ENCODE measurements around the gene ATRN.

Gene ATRN

GRCh38 chr20:3673221-3674070 lies 202.6 kb downstream of the ATRN start:
- no peak for TF ChIP-seq CTCF (IDR thresholded peaks at IDR 0.05; ENCODE audit: low read depth, low read length)
- H3K4me3 ChIP-seq (ENCODE audit: low read depth, low read length): no peak overlapping the region

DNA sequence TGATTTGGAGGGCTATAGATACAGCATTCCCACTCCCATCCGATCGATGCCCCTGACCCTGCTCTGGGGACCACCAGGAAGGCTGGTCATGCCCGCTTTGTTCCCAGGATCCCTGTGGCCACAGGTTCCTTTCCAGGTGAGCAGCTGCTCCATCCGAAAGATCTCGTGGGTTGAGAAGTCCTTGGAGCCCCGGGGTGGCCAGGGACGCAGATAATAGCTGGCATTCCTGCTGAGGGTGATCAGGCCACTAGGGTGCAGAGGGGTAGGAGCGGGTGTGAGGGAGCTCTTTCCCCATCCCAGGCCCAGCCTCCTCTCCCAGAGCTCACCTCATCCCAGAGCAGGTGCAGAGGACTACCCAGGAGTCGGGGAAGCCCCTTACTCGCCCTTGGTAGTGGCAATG lies 203.6 kb downstream of the ATRN start:
- no peak overlapping the region for H3K4me3 ChIP-seq (ENCODE audit: low read depth, low read length)
- no peak for TF ChIP-seq CTCF (IDR thresholded peaks at IDR 0.05; ENCODE audit: low read depth, low read length)

- H3K4me3 ChIP-seq (ENCODE audit: low read depth, low read length): no peak overlapping the region
- TF ChIP-seq CTCF (IDR thresholded peaks at IDR 0.05; ENCODE audit: low read depth, low read length): no peak
Observed at GRCh38 chr20:3674995-3675900, 204.4 kb downstream of the ATRN start.

- no peak overlapping the region for H3K4me3 ChIP-seq (ENCODE audit: low read depth, low read length)
- no peak for TF ChIP-seq CTCF (IDR thresholded peaks at IDR 0.05; ENCODE audit: low read depth, low read length)
Observed at GRCh38 chr20:3677733-3678132, 206.9 kb downstream of the ATRN start.

DNA sequence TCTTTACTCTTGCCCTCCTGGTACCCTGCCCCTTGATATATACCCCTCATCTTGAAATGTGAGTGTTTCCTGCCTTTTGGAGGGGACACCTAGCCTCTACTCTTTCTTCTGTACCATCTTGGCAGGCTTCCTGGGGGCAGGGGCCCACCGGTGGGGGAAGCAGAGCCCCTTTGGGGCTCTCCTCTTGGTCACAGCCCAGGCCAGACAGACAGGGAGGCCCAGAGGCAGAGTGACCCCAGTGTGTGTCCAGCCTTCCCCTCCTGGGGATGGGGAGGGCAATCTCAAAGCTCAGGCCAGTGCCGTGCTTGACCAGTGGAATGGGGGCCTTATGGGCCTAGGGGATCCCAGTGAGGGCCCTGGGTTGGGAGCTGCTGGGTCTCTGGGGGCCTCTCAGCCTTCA lies 207.4 kb downstream of the ATRN start:
- H3K4me3 ChIP-seq (ENCODE audit: low read depth, low read length): no peak overlapping the region
- TF ChIP-seq CTCF (IDR thresholded peaks at IDR 0.05; ENCODE audit: low read depth, low read length): no peak

DNA sequence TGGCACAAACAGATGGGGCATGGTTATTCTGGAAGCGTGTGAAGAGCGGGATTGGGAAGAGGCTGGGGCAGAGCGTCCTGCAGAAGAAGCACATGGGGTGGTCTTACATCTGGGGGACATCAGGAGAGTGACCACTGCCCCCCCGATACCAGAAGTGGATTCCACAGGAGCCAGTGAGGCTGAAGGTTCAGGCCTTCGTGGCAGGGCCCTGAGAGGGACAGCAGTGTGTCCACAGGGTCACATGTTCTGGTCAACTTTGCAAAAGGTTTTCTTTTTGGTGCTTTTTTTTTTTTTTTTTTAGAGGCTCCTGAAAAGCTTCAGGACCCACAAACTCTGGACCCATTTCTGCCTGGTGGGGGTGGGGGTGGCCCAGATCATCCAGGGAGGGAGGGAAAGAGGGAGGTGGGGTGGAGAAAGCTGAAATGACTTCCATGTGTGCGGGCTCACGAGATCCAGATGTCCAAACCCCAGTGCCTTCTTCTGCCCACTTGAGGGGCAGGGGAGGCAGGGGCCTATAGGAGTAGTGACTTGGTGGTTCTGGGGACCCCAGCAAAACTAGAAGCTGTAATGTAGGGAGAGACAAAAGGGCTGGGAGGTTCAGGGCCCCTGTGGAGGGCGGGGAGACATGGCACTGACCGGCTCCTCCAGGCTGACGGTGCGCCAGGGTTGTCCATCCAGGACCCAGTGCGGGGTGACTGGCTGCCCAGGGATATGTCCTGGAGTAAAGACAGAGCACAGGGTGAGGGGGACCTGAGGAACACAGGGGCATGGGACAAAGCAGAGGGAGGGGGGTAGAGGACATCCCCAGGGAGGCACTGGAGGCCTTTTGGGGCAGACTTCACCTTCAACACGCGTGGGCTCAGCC lies 208.3 kb downstream of the ATRN start:
- no peak overlapping the region for H3K4me3 ChIP-seq (ENCODE audit: low read depth, low read length)
- TF ChIP-seq CTCF (IDR thresholded peaks at IDR 0.05; ENCODE audit: low read depth, low read length): no peak
